Smooth muscle cell (in vitro differentiated cells): Measurements from ENCODE around the gene ELOVL6. TPM values are rescaled to one million over a fixed set of nuclear protein-coding genes. Genes with fewer than 3 reads are reported as not detected.
"Not testable (repeated sequence)": the region's sequence is repeated elsewhere in the genome, so short reads cannot be mapped to it uniquely, and the experiment has no call there.

Experiments
- DNase-seq: peaks from one replicate; lab custom pipeline; 2025; ENCODE audit not compliant: unreplicated experiment; lab: John Stamatoyannopoulos, UW
- H2AFZ ChIP-seq: fragments of 200-600 bp; sonication (generic); 2 replicates; pipeline ENCODE4 v1.6.0; 2016; ENCODE audit warnings: antibody characterized with exemption, low read depth, mild to moderate bottlenecking
- H3F3A ChIP-seq: fragments of 200-600 bp; sonication (generic); 2 replicates; pipeline ENCODE4 v1.6.0; 2017; ENCODE audit warnings: antibody characterized with exemption, low read depth
- H3K27ac ChIP-seq: fragments of 200-600 bp; sonication (generic); 2 replicates; pipeline ENCODE4 v1.5.1; 2016; ENCODE audit warnings: low read depth, mild to moderate bottlenecking
- H3K27me3 ChIP-seq: fragments of 200-600 bp; sonication (generic); 2 replicates; pipeline ENCODE4 v1.6.1; 2016; ENCODE audit warnings: low read depth, mild to moderate bottlenecking
- H3K36me3 ChIP-seq: fragments of 200-600 bp; sonication (generic); 2 replicates; pipeline ENCODE4 v1.5.1; 2016; ENCODE audit warnings: low read depth
- H3K4me1 ChIP-seq: fragments of 200-600 bp; sonication (generic); 2 replicates; pipeline ENCODE4 v1.5.1; 2016; ENCODE audit warnings: low read depth
- H3K4me2 ChIP-seq: fragments of 200-600 bp; sonication (generic); 2 replicates; pipeline ENCODE4 v1.6.0; 2016; ENCODE audit warnings: mild to moderate bottlenecking
- H3K4me3 ChIP-seq: fragments of 200-600 bp; sonication (generic); 2 replicates; pipeline ENCODE4 v1.5.1; 2016; ENCODE audit warnings: mild to moderate bottlenecking
- H3K79me2 ChIP-seq: fragments of 200-600 bp; sonication (generic); 2 replicates; pipeline ENCODE4 v1.6.0; 2016; ENCODE audit warnings: low read depth, mild to moderate bottlenecking
- H3K9ac ChIP-seq: fragments of 200-600 bp; sonication (generic); 2 replicates; pipeline ENCODE4 v1.6.0; 2016; ENCODE audit warnings: low read depth
- H3K9me3 ChIP-seq: fragments of 200-600 bp; sonication (generic); replicated peaks from 2 replicates; pipeline ENCODE4 v1.5.1; 2016; ENCODE audit warnings: low read depth
- H4K20me1 ChIP-seq: fragments of 200-600 bp; sonication (generic); 2 replicates; pipeline ENCODE4 v1.6.0; 2016; ENCODE audit warnings: low read depth
- WGBS: methylation state at CpG from one replicate; pipeline ENCODE4 v1.1.7; 2016; ENCODE audit warnings: low lambda C conversion rate; 5-methylcytosine and 5-hydroxymethylcytosine counted together
- polyA plus RNA-seq: library from polyadenylated mRNA; unstranded; fragments of >200 nt; fragmentation: Nextera tagmentation; extraction: Ambion mirVana; gene quantifications from 2 replicates; pipeline ENCODE4 v1.2.1, GENCODE V29; 2016
- total RNA-seq: library from RNA; depleted of rRNA; stranded (reverse); fragments of >200 nt; gene quantifications from 2 replicates; pipeline ENCODE4 v1.2.3, GENCODE V29; 2014
- TF ChIP-seq, protein P1 (sequence below): fragments of 200-600 bp; sonication (generic); IDR thresholded peaks from 2 replicates; pipeline ENCODE4 v1.5.1; 2017; ENCODE audit warnings: borderline replicate concordance, mild to moderate bottlenecking, antibody characterized with exemption; ENCODE audit not compliant: insufficient read depth, poor library complexity, severe bottlenecking

The ELOVL6 gene
- total and polyA plus RNA-seq, 2 experiments from 2014 or later: 7.8 to 11.6 TPM

DNA sequence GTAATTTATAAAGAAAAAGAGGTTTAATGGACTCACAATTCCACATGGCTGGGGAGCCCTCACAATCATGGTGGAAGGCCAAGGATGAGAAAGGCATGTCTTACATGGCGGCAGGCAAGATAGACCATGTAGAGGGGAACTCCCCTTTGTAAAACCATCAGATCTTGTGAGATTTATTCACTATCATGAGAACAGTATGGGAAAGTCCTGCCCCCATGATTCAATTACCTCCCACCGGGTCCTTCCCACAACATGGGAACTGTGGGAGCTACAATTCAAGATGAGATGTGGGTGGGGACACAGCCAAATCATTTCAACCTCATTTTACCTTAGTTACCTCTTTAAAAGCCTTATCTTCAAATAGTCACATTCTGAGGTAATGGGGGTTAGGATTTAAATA, 30.9 kb upstream of the ELOVL6 start:
- 95% methylated on average over 2 of the region's 2 CpGs for WGBS
- H2AFZ ChIP-seq: no peak overlapping the region

DNA sequence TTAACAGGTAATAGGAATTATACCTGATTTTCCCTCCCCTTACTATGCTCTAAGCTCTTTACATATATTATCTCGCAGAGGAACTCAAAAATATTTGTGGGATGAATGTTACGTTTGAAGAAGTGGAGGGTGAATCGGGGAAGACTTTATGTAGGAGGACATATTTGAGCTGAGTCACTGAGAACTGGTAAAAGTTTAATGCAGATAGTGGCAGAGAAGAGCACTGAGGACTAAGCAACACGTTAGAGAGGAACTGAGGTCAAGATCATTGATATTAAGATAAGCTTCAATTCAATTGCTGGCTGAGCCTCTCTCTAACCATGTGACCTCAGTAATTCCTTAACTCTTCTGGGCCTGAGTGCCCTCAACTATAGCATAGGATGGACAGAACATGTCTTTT, 26.4 kb upstream of the ELOVL6 start:
- DNase-seq: no peak
- no peak overlapping the region for H3K27ac ChIP-seq
- peaks cover 4% of the 10 kb centered on the region for H3K4me1 ChIP-seq
- H3K9me3 ChIP-seq: no peaks in the 10 kb centered on the region
- H3K9ac ChIP-seq: no peak overlapping the region
- H3K4me3 ChIP-seq: no peak overlapping the region
- TF ChIP-seq, protein P1, sequence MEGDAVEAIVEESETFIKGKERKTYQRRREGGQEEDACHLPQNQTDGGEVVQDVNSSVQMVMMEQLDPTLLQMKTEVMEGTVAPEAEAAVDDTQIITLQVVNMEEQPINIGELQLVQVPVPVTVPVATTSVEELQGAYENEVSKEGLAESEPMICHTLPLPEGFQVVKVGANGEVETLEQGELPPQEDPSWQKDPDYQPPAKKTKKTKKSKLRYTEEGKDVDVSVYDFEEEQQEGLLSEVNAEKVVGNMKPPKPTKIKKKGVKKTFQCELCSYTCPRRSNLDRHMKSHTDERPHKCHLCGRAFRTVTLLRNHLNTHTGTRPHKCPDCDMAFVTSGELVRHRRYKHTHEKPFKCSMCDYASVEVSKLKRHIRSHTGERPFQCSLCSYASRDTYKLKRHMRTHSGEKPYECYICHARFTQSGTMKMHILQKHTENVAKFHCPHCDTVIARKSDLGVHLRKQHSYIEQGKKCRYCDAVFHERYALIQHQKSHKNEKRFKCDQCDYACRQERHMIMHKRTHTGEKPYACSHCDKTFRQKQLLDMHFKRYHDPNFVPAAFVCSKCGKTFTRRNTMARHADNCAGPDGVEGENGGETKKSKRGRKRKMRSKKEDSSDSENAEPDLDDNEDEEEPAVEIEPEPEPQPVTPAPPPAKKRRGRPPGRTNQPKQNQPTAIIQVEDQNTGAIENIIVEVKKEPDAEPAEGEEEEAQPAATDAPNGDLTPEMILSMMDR: no peak
- H3K36me3 ChIP-seq: no peaks in the 10 kb centered on the region
- H2AFZ ChIP-seq: no peak overlapping the region
- WGBS: 24% methylated on average over 4 of the region's 4 CpGs
- H3F3A ChIP-seq: no peaks in the 10 kb centered on the region
- H3K79me2 ChIP-seq: no peaks in the 10 kb centered on the region
- no peak overlapping the region for H3K4me2 ChIP-seq
- no peaks in the 10 kb centered on the region for H4K20me1 ChIP-seq
- no peaks in the 10 kb centered on the region for H3K27me3 ChIP-seq

More for the DNA sequence above, 30.9 kb upstream of the ELOVL6 start:
- H3K4me2 ChIP-seq: no peak overlapping the region
- no peaks in the 10 kb centered on the region for H3K36me3 ChIP-seq
- no peak overlapping the region for H3K4me3 ChIP-seq
- no peak overlapping the region for H3K27ac ChIP-seq
- no peak overlapping the region for H3K9ac ChIP-seq
- TF ChIP-seq, protein P1: no peak
- H3K4me1 ChIP-seq: no peaks in the 10 kb centered on the region
- no peaks in the 10 kb centered on the region for H3K79me2 ChIP-seq
- no peaks in the 10 kb centered on the region for H3F3A ChIP-seq
- DNase-seq: no peak
- no peaks in the 10 kb centered on the region for H3K9me3 ChIP-seq
- H4K20me1 ChIP-seq: no peaks in the 10 kb centered on the region
- H3K27me3 ChIP-seq: no peaks in the 10 kb centered on the region

GRCh38 chr4:110224142-110224541, 25.7 kb upstream of the ELOVL6 start:
- Histone ChIP-seq H3K4me2 (no peak overlapping the region), H3K27ac (no peak overlapping the region), H3K36me3 (no peaks in the 10 kb centered on the region), H3K9me3 (no peaks in the 10 kb centered on the region), H3K27me3 (no peaks in the 10 kb centered on the region), H4K20me1 (no peaks in the 10 kb centered on the region), H3K9ac (no peak overlapping the region), H3K4me3 (no peak overlapping the region), H2AFZ (no peak overlapping the region), H3F3A (no peaks in the 10 kb centered on the region), H3K79me2 (no peaks in the 10 kb centered on the region), H3K4me1 (peaks cover 4% of the 10 kb centered on the region)
- WGBS: 89% methylated on average over 2 of the region's 2 CpGs
- DNase-seq: no peak
- TF ChIP-seq, protein P1: no peak

GRCh38 chr4:110218935-110219334, 20.5 kb upstream of the ELOVL6 start:
- not testable (repeated sequence) for H3K4me2 ChIP-seq, H3K9ac ChIP-seq, H3K36me3 ChIP-seq, H4K20me1 ChIP-seq, H3K27ac ChIP-seq, H3K4me1 ChIP-seq, H3F3A ChIP-seq, H2AFZ ChIP-seq, H3K27me3 ChIP-seq, DNase-seq, H3K79me2 ChIP-seq, H3K9me3 ChIP-seq, H3K4me3 ChIP-seq
- WGBS: 100% methylated on average over 1 of the region's 1 CpG

DNA sequence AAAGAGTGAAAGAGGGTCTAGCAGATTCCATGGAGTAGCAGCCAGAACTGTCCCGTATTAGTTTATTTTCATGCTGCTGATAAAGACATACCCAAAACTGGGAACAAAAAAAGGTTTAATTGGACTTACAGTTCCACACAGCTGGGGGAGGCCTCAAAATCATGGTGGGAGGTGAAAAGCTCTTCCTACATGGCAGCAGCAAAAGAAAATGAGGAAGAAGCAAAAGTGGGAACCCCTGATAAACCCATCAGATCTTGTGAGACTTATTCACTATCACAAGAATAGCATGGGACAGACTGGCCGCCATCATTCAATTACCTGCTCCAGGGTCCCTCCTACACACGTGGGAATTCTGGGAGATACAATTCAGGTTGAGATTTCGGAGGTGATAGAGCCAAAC, 18.8 kb upstream of the ELOVL6 start:
- H3K79me2 ChIP-seq, H3K4me1 ChIP-seq, H3K9me3 ChIP-seq, H3K27ac ChIP-seq, H3K27me3 ChIP-seq, DNase-seq, H4K20me1 ChIP-seq, H3K36me3 ChIP-seq, H3K4me3 ChIP-seq, H3F3A ChIP-seq, H3K9ac ChIP-seq, H2AFZ ChIP-seq, H3K4me2 ChIP-seq: not testable (repeated sequence)
- WGBS: 86% methylated on average over 4 of the region's 4 CpGs
